ENCODE data around the gene PLA2G15. TPM values are rescaled to one million over a fixed set of nuclear protein-coding genes. Genes with fewer than 3 reads are reported as not detected.

The PLA2G15 gene
- total and polyA plus RNA-seq, 2 experiments from 2014 or later = 24.2 to 31.7 TPM

DNA sequence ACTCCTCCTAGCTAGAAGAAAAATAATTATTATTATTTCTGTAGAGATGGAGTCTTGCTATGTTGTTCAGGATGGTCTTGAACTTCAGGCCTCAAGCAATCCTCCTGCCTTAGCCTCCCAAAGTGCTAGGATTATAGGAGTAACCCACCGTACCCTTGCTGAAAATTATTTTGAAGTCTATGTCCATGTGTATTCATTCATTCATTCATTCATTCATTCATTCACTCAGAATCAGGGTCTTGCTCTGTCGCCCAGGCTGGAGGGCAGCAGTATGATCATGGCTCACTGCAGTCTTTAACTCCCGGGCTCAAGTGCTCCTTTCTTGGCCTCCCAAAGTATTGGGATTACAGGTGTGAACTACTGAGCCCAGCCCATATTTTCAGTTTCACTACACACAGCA is 61.5 kb downstream of the PLA2G15 start:
- H3K27ac ChIP-seq = no peak overlapping the region
- TF ChIP-seq EZH2 (IDR thresholded peaks at IDR 0.05; ENCODE audit: borderline replicate concordance) = no peak
- no peak for TF ChIP-seq EZH2phosphoT487 (IDR thresholded peaks at IDR 0.05; ENCODE audit: low read depth, severe bottlenecking, unreplicated experiment)
- TF ChIP-seq, protein P1, sequence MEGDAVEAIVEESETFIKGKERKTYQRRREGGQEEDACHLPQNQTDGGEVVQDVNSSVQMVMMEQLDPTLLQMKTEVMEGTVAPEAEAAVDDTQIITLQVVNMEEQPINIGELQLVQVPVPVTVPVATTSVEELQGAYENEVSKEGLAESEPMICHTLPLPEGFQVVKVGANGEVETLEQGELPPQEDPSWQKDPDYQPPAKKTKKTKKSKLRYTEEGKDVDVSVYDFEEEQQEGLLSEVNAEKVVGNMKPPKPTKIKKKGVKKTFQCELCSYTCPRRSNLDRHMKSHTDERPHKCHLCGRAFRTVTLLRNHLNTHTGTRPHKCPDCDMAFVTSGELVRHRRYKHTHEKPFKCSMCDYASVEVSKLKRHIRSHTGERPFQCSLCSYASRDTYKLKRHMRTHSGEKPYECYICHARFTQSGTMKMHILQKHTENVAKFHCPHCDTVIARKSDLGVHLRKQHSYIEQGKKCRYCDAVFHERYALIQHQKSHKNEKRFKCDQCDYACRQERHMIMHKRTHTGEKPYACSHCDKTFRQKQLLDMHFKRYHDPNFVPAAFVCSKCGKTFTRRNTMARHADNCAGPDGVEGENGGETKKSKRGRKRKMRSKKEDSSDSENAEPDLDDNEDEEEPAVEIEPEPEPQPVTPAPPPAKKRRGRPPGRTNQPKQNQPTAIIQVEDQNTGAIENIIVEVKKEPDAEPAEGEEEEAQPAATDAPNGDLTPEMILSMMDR (IDR thresholded peaks at IDR 0.05; ENCODE audit: poor library complexity) = no peak
- no peak overlapping the region for H3K4me2 ChIP-seq
- DNase-seq (ENCODE audit: low spot score) = no peak
- no peaks in the 10 kb centered on the region for H3K9me3 ChIP-seq (ENCODE audit: low read depth)
- no peaks in the 10 kb centered on the region for H3K27me3 ChIP-seq
- peaks cover 10% of the 10 kb centered on the region for H3K4me1 ChIP-seq (ENCODE audit: insufficient read depth)
- H3K9me2 ChIP-seq (replicated peaks; ENCODE audit: insufficient read depth) = no peaks in the 10 kb centered on the region
- WGBS (ENCODE audit: low lambda C conversion rate, missing lambda C conversion rate) = 100% methylated on average over 3 of the region's 3 CpGs
- H3K79me2 ChIP-seq = peaks cover 45% of the 10 kb centered on the region
- no peak overlapping the region for H2AFZ ChIP-seq
- H4K20me1 ChIP-seq (ENCODE audit: insufficient read depth, poor library complexity, severe bottlenecking) = peaks cover 3% of the 10 kb centered on the region
- no peaks in the 10 kb centered on the region for H3K36me3 ChIP-seq (replicated peaks; ENCODE audit: insufficient read depth, low read depth)
- no peak overlapping the region for H3K4me3 ChIP-seq

DNA sequence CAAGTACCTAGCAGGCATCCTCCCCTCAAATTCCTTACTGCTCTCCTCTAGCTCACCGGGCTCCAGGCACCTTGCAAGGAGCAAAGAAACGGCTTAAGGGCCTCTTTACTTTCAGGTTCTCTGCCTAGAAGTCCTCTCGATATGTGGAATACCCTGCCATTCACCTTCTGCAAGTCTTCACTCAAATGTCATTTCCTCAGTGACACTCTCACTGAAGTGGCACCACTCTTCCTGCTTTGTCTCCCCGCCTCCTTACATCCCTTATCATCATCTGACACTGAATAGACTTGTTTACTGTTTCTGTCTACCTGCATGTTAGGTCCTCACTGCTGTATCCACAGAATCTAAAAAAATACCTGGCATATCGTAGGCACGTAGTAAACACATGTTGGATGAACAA is 64.6 kb downstream of the PLA2G15 start:
- no peaks in the 10 kb centered on the region for H3K9me3 ChIP-seq (ENCODE audit: low read depth)
- H3K27me3 ChIP-seq = no peaks in the 10 kb centered on the region
- TF ChIP-seq EZH2 (IDR thresholded peaks at IDR 0.05; ENCODE audit: borderline replicate concordance) (no peak), EZH2phosphoT487 (IDR thresholded peaks at IDR 0.05; ENCODE audit: low read depth, severe bottlenecking, unreplicated experiment) (no peak)
- TF ChIP-seq, protein P1 (IDR thresholded peaks at IDR 0.05; ENCODE audit: poor library complexity) = no peak
- H2AFZ ChIP-seq = peak overlapping the region; percentile 75
- H3K9me2 ChIP-seq (replicated peaks; ENCODE audit: insufficient read depth) = no peaks in the 10 kb centered on the region
- peak overlapping the region; percentile 97 for H3K4me2 ChIP-seq
- peak overlapping the region; percentile 90 for H3K27ac ChIP-seq
- H3K4me3 ChIP-seq = peak overlapping the region; percentile 43
- no peaks in the 10 kb centered on the region for H3K36me3 ChIP-seq (replicated peaks; ENCODE audit: insufficient read depth, low read depth)
- peaks cover 18% of the 10 kb centered on the region for H3K4me1 ChIP-seq (ENCODE audit: insufficient read depth)
- peaks cover 71% of the 10 kb centered on the region for H3K79me2 ChIP-seq
- no peak for DNase-seq (ENCODE audit: low spot score)
- peaks cover 3% of the 10 kb centered on the region for H4K20me1 ChIP-seq (ENCODE audit: insufficient read depth, poor library complexity, severe bottlenecking)
- 51% methylated on average over 6 of the region's 6 CpGs for WGBS (ENCODE audit: low lambda C conversion rate, missing lambda C conversion rate)

DNA sequence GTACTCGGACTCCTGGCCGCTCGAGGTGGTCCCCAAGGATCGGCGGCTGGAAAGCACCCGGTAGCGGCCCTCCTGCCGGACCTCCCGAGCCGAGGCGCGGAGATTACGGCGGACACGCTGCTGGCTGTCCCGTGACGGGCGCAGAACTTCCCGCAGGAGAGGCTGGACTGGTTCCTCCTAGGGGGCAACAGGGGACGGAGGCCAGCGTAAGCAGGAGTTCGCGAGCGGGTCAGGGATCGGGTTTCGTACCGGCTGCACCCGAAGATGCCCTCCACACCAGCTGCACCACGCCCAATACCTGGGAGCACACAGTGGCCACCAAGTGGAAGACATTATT is 65.2 kb downstream of the PLA2G15 start:
- Histone ChIP-seq H3K36me3 (replicated peaks; ENCODE audit: insufficient read depth, low read depth) (no peaks in the 10 kb centered on the region), H2AFZ (peak overlapping the region; percentile 75), H3K4me2 (peak overlapping the region; percentile 97), H4K20me1 (ENCODE audit: insufficient read depth, poor library complexity, severe bottlenecking) (peaks cover 3% of the 10 kb centered on the region), H3K27ac (peak overlapping the region; percentile 90), H3K4me3 (peak overlapping the region; percentile 43), H3K4me1 (ENCODE audit: insufficient read depth) (peaks cover 18% of the 10 kb centered on the region), H3K79me2 (peaks cover 76% of the 10 kb centered on the region), H3K9me3 (ENCODE audit: low read depth) (no peaks in the 10 kb centered on the region), H3K9me2 (replicated peaks; ENCODE audit: insufficient read depth) (no peaks in the 10 kb centered on the region), H3K27me3 (no peaks in the 10 kb centered on the region)
- under 1% methylated on average over 29 of the region's 29 CpGs for WGBS (ENCODE audit: low lambda C conversion rate, missing lambda C conversion rate)
- TF ChIP-seq EZH2 (IDR thresholded peaks at IDR 0.05; ENCODE audit: borderline replicate concordance) (no peak), EZH2phosphoT487 (IDR thresholded peaks at IDR 0.05; ENCODE audit: low read depth, severe bottlenecking, unreplicated experiment) (no peak)
- TF ChIP-seq, protein P1 (IDR thresholded peaks at IDR 0.05; ENCODE audit: poor library complexity) = no peak
- DNase-seq (ENCODE audit: low spot score) = no peak

Small RNA genes within 50 kb of the gene (microRNA-seq; reads per million reads assigned to microRNA genes)
- 3.6 reads per million for gene MIR6773

Small RNA genes within 50 kb of the gene (small RNA-seq; reads per million reads assigned to genes)
- gene RNU6-1262P = not detected

Other genes with a start within 250 kb of the PLA2G15 start
- not detected in 2 replicates for gene DPEP2, start 245.9 kb upstream of the PLA2G15 start, total RNA-seq
- 1.1 TPM in 1 of 2 replicates, not detected in the other for gene DPEP2, start 245.9 kb upstream of the PLA2G15 start, polyA plus RNA-seq
- not detected in 2 replicates for gene DPEP2NB, start 229.5 kb upstream of the PLA2G15 start, total RNA-seq
- not detected in 2 replicates for gene DPEP2NB, start 229.5 kb upstream of the PLA2G15 start, polyA plus RNA-seq
- gene DDX28, start 222.1 kb upstream of the PLA2G15 start, total RNA-seq = 8.6 and 11.1 TPM in 2 replicates
- 12.5 and 15.0 TPM in 2 replicates for gene DDX28, start 222.1 kb upstream of the PLA2G15 start, polyA plus RNA-seq
- 11.8 and 12.2 TPM in 2 replicates for gene DUS2, start 222.1 kb upstream of the PLA2G15 start, total RNA-seq
- gene DUS2, start 222.1 kb upstream of the PLA2G15 start, polyA plus RNA-seq = 15.6 and 18.0 TPM in 2 replicates
- gene NFATC3, start 160.0 kb upstream of the PLA2G15 start, total RNA-seq = 33.3 and 35.9 TPM in 2 replicates
- gene NFATC3, start 160.0 kb upstream of the PLA2G15 start, polyA plus RNA-seq = 13.1 and 15.1 TPM in 2 replicates
- 39.5 and 45.6 TPM in 2 replicates for gene ESRP2, start 9.2 kb upstream of the PLA2G15 start, total RNA-seq
- gene ESRP2, start 9.2 kb upstream of the PLA2G15 start, polyA plus RNA-seq = 45.6 and 52.4 TPM in 2 replicates
- 23.4 and 29.7 TPM in 2 replicates for gene SLC7A6, start 19.2 kb downstream of the PLA2G15 start, total RNA-seq
- 20.5 and 23.1 TPM in 2 replicates for gene SLC7A6, start 19.2 kb downstream of the PLA2G15 start, polyA plus RNA-seq
- 8.8 and 13.0 TPM in 2 replicates for gene SLC7A6OS, start 65.6 kb downstream of the PLA2G15 start, total RNA-seq
- 13.7 and 18.9 TPM in 2 replicates for gene SLC7A6OS, start 65.6 kb downstream of the PLA2G15 start, polyA plus RNA-seq
- 41.1 and 41.9 TPM in 2 replicates for gene PRMT7, start 65.6 kb downstream of the PLA2G15 start, total RNA-seq
- 31.0 and 43.6 TPM in 2 replicates for gene PRMT7, start 65.6 kb downstream of the PLA2G15 start, polyA plus RNA-seq
- gene SMPD3, start 203.1 kb downstream of the PLA2G15 start, total RNA-seq = 6.3 and 8.4 TPM in 2 replicates
- gene SMPD3, start 203.1 kb downstream of the PLA2G15 start, polyA plus RNA-seq = 5.7 and 9.5 TPM in 2 replicates

All from hepatocyte (in vitro differentiated cells).